Neutrophil (primary cell): ENCODE data around the gene ADCY9.
"Not testable (repeated sequence)": the region's sequence is repeated elsewhere in the genome, so short reads cannot be mapped to it uniquely, and the experiment has no call there.

Experiments used
- H3K27ac ChIP-seq: fragments of 200-600 bp; sonication (generic); 2 replicates; pipeline ENCODE4 v1.5.1; 2016; ENCODE audit warnings: mild to moderate bottlenecking, moderate library complexity
- H3K27me3 ChIP-seq: fragments of 200-600 bp; sonication (generic); 2 replicates; pipeline ENCODE4 v1.6.0; 2016; ENCODE audit warnings: mild to moderate bottlenecking
- H3K36me3 ChIP-seq: fragments of 200-600 bp; sonication (generic); 2 replicates; pipeline ENCODE4 v1.5.1; 2017
- H3K4me1 ChIP-seq, 2 experiments: fragments of 200-600 bp in 1 of 2; sonication (generic) in 1 of 2; 1 replicate in 1 of 2; 2 replicates in 1 of 2; pipeline versions ENCODE4 v1.5.1 to v1.6.1; 2013 to 2016; ENCODE audit warnings: low read depth in 1 of 2, low read length in 1 of 2, mild to moderate bottlenecking in 1 of 2, moderate library complexity in 1 of 2; ENCODE audit not compliant: control insufficient read depth in 1 of 2, insufficient read depth in 1 of 2
- H3K4me3 ChIP-seq, 2 experiments: fragments of 200-600 bp in 1 of 2; sonication (generic) in 1 of 2; 1 replicate in 1 of 2; 2 replicates in 1 of 2; pipeline ENCODE4 v1.5.1; 2013 to 2016; ENCODE audit warnings: low read depth in 1 of 2, low read length in 1 of 2, mild to moderate bottlenecking in 1 of 2, moderate library complexity in 1 of 2
- H3K9me3 ChIP-seq: fragments of 200-600 bp; sonication (generic); 2 replicates; pipeline ENCODE4 v1.5.1; 2016
- CTCF ChIP-seq: fragments of 200-600 bp; sonication (generic); IDR thresholded peaks from 2 replicates; pipeline ENCODE4 v1.5.1; 2016; ENCODE audit warnings: antibody characterized with exemption

Gene ADCY9

GRCh38 chr16:4116325-4117249 lies at the start of gene ADCY9:
ADCY9 (minus strand) TSS chr16:4116442; CDS start chr16:4115442, 1,000 bp downstream.
- peaks cover 60% of the 10 kb centered on the region for H3K27me3 ChIP-seq
- no peaks in the 10 kb centered on the region for H3K36me3 ChIP-seq
- no peak within 1 kb of the TSS for H3K27ac ChIP-seq
- H3K9me3 ChIP-seq = no peaks in the 10 kb centered on the region
- peaks cover 7 to 11% of the 10 kb centered on the region in 2 experiments for H3K4me1 ChIP-seq
- H3K4me3 ChIP-seq = peak within 1 kb of the TSS; percentile 63 to 65
- TF ChIP-seq CTCF = no peak

GRCh38 chr16:4160658-4161430 lies 44.6 kb upstream of the ADCY9 start:
- no peaks in the 10 kb centered on the region for H3K36me3 ChIP-seq
- H3K4me3 ChIP-seq = no peak overlapping the region
- H3K9me3 ChIP-seq = no peaks in the 10 kb centered on the region
- no peak overlapping the region for H3K27ac ChIP-seq
- no peaks in the 10 kb centered on the region for H3K27me3 ChIP-seq
- TF ChIP-seq CTCF = no peak
- H3K4me1 ChIP-seq = no peaks in the 10 kb centered on the region

- no peaks in the 10 kb centered on the region for H3K9me3 ChIP-seq
- H3K27me3 ChIP-seq = no peaks in the 10 kb centered on the region
- no peak overlapping the region for H3K4me3 ChIP-seq
- TF ChIP-seq CTCF = no peak
- H3K36me3 ChIP-seq = no peaks in the 10 kb centered on the region
- no peak overlapping the region for H3K27ac ChIP-seq
- no peaks in the 10 kb centered on the region for H3K4me1 ChIP-seq
Observed at GRCh38 chr16:4159726-4160125, 43.5 kb upstream of the ADCY9 start.

GRCh38 chr16:4158143-4159093 lies 42.2 kb upstream of the ADCY9 start:
- TF ChIP-seq CTCF = no peak
- Histone ChIP-seq H3K4me3 (no peak overlapping the region), H3K4me1 (no peaks in the 10 kb centered on the region), H3K27ac (no peak overlapping the region), H3K9me3 (no peaks in the 10 kb centered on the region), H3K27me3 (no peaks in the 10 kb centered on the region), H3K36me3 (no peaks in the 10 kb centered on the region)

GRCh38 chr16:4157376-4157825 lies 41.2 kb upstream of the ADCY9 start:
- no peaks in the 10 kb centered on the region for H3K27me3 ChIP-seq

GRCh38 chr16:4156503-4156902 lies 40.3 kb upstream of the ADCY9 start:
- not testable (repeated sequence) for H3K27ac ChIP-seq, H3K4me1 ChIP-seq, H3K36me3 ChIP-seq, H3K9me3 ChIP-seq, H3K27me3 ChIP-seq, H3K4me3 ChIP-seq

More at GRCh38 chr16:4157376-4157825, 41.2 kb upstream of the ADCY9 start:
- Histone ChIP-seq H3K9me3 (no peaks in the 10 kb centered on the region), H3K36me3 (no peaks in the 10 kb centered on the region), H3K4me1 (no peaks in the 10 kb centered on the region), H3K4me3 (no peak overlapping the region), H3K27ac (no peak overlapping the region)
- TF ChIP-seq CTCF = no peak

GRCh38 chr16:4153364-4153763 lies 37.1 kb upstream of the ADCY9 start:
- not testable (repeated sequence) for H3K4me3 ChIP-seq, H3K27ac ChIP-seq, H3K9me3 ChIP-seq, H3K4me1 ChIP-seq, H3K27me3 ChIP-seq, H3K36me3 ChIP-seq
